Smooth muscle cell (in vitro differentiated cells): Measurements from ENCODE around the gene PCDHA1. TPM values are rescaled to one million over a fixed set of nuclear protein-coding genes. Genes with fewer than 3 reads are reported as not detected.

ENCODE experiments used
- DNase-seq: peaks from one replicate; lab custom pipeline; 2025; ENCODE audit not compliant: unreplicated experiment; lab: John Stamatoyannopoulos, UW
- H2AFZ ChIP-seq: fragments of 200-600 bp; sonication (generic); 2 replicates; pipeline ENCODE4 v1.6.0; 2016; ENCODE audit warnings: antibody characterized with exemption, low read depth, mild to moderate bottlenecking
- H3F3A ChIP-seq: fragments of 200-600 bp; sonication (generic); 2 replicates; pipeline ENCODE4 v1.6.0; 2017; ENCODE audit warnings: antibody characterized with exemption, low read depth
- H3K27ac ChIP-seq: fragments of 200-600 bp; sonication (generic); 2 replicates; pipeline ENCODE4 v1.5.1; 2016; ENCODE audit warnings: low read depth, mild to moderate bottlenecking
- H3K27me3 ChIP-seq: fragments of 200-600 bp; sonication (generic); 2 replicates; pipeline ENCODE4 v1.6.1; 2016; ENCODE audit warnings: low read depth, mild to moderate bottlenecking
- H3K36me3 ChIP-seq: fragments of 200-600 bp; sonication (generic); 2 replicates; pipeline ENCODE4 v1.5.1; 2016; ENCODE audit warnings: low read depth
- H3K4me1 ChIP-seq: fragments of 200-600 bp; sonication (generic); 2 replicates; pipeline ENCODE4 v1.5.1; 2016; ENCODE audit warnings: low read depth
- H3K4me2 ChIP-seq: fragments of 200-600 bp; sonication (generic); 2 replicates; pipeline ENCODE4 v1.6.0; 2016; ENCODE audit warnings: mild to moderate bottlenecking
- H3K4me3 ChIP-seq: fragments of 200-600 bp; sonication (generic); 2 replicates; pipeline ENCODE4 v1.5.1; 2016; ENCODE audit warnings: mild to moderate bottlenecking
- H3K79me2 ChIP-seq: fragments of 200-600 bp; sonication (generic); 2 replicates; pipeline ENCODE4 v1.6.0; 2016; ENCODE audit warnings: low read depth, mild to moderate bottlenecking
- H3K9ac ChIP-seq: fragments of 200-600 bp; sonication (generic); 2 replicates; pipeline ENCODE4 v1.6.0; 2016; ENCODE audit warnings: low read depth
- H3K9me3 ChIP-seq: fragments of 200-600 bp; sonication (generic); replicated peaks from 2 replicates; pipeline ENCODE4 v1.5.1; 2016; ENCODE audit warnings: low read depth
- H4K20me1 ChIP-seq: fragments of 200-600 bp; sonication (generic); 2 replicates; pipeline ENCODE4 v1.6.0; 2016; ENCODE audit warnings: low read depth
- CTCF ChIP-seq: fragments of 200-600 bp; sonication (generic); IDR thresholded peaks from 2 replicates; pipeline ENCODE4 v1.5.1; 2017; ENCODE audit warnings: borderline replicate concordance, mild to moderate bottlenecking, antibody characterized with exemption; ENCODE audit not compliant: insufficient read depth, poor library complexity, severe bottlenecking
- WGBS: methylation state at CpG from one replicate; pipeline ENCODE4 v1.1.7; 2016; ENCODE audit warnings: low lambda C conversion rate; 5-methylcytosine and 5-hydroxymethylcytosine counted together
- polyA plus RNA-seq: library from polyadenylated mRNA; unstranded; fragments of >200 nt; fragmentation: Nextera tagmentation; extraction: Ambion mirVana; gene quantifications from 2 replicates; pipeline ENCODE4 v1.2.1, GENCODE V29; 2016
- total RNA-seq: library from RNA; depleted of rRNA; stranded (reverse); fragments of >200 nt; gene quantifications from 2 replicates; pipeline ENCODE4 v1.2.3, GENCODE V29; 2014

Gene PCDHA1
- total and polyA plus RNA-seq, 2 experiments from 2014 or later = not detected

- Histone ChIP-seq H3K4me1 (peaks cover 33% of the 10 kb centered on the region), H3K36me3 (no peaks in the 10 kb centered on the region), H3K9ac (no peak overlapping the region), H3K4me2 (no peak overlapping the region), H2AFZ (no peak overlapping the region), H3F3A (peaks cover 23% of the 10 kb centered on the region), H4K20me1 (peaks cover under 1% of the 10 kb centered on the region), H3K4me3 (no peak overlapping the region), H3K27me3 (no peaks in the 10 kb centered on the region), H3K79me2 (peaks cover 4% of the 10 kb centered on the region), H3K27ac (no peak overlapping the region), H3K9me3 (no peaks in the 10 kb centered on the region)
- WGBS = 92% methylated on average over 2 of the region's 2 CpGs
- DNase-seq = no peak
- TF ChIP-seq CTCF = no peak
Measured at GRCh38 chr5:140998921-140999410, 213.0 kb downstream of the PCDHA1 start.

GRCh38 chr5:141001446-141001843, 215.5 kb downstream of the PCDHA1 start:
- H3K4me1 ChIP-seq = peaks cover 42% of the 10 kb centered on the region
- peaks cover 6% of the 10 kb centered on the region for H4K20me1 ChIP-seq
- H3K9ac ChIP-seq = peak overlapping the region; percentile 33
- peaks cover 4% of the 10 kb centered on the region for H3K79me2 ChIP-seq
- peak overlapping the region; percentile 54 for H3K4me3 ChIP-seq
- no peaks in the 10 kb centered on the region for H3K36me3 ChIP-seq
- peak overlapping the region; percentile 57 for H2AFZ ChIP-seq
- peaks cover 31% of the 10 kb centered on the region for H3F3A ChIP-seq
- no peaks in the 10 kb centered on the region for H3K9me3 ChIP-seq
- peak overlapping the region; percentile 32 for H3K27ac ChIP-seq
- peak overlapping the region; percentile 87 for H3K4me2 ChIP-seq
- no peaks in the 10 kb centered on the region for H3K27me3 ChIP-seq
- no peak for DNase-seq
- TF ChIP-seq CTCF = no peak
- WGBS = 6% methylated on average over 9 of the region's 9 CpGs

- H3K36me3 ChIP-seq = no peaks in the 10 kb centered on the region
- peak overlapping the region; percentile 54 for H3K4me3 ChIP-seq
- DNase-seq = peak; percentile 23
- H3K79me2 ChIP-seq = peaks cover 4% of the 10 kb centered on the region
- no peak overlapping the region for H3K9ac ChIP-seq
- 2% methylated on average over 19 of the region's 19 CpGs for WGBS
- peaks cover 31% of the 10 kb centered on the region for H3F3A ChIP-seq
- no peak for TF ChIP-seq CTCF
- H4K20me1 ChIP-seq = peaks cover 6% of the 10 kb centered on the region
- peaks cover 42% of the 10 kb centered on the region for H3K4me1 ChIP-seq
- H2AFZ ChIP-seq = peak overlapping the region; percentile 57
- H3K4me2 ChIP-seq = peak overlapping the region; percentile 87
- H3K9me3 ChIP-seq = no peaks in the 10 kb centered on the region
- H3K27ac ChIP-seq = peak overlapping the region; percentile 32
- H3K27me3 ChIP-seq = no peaks in the 10 kb centered on the region
Measured at GRCh38 chr5:141001844-141002604, 216.1 kb downstream of the PCDHA1 start.
